H7 (cell line): ENCODE data around the gene MEOX2. TPM values are rescaled to one million over a fixed set of nuclear protein-coding genes. Genes with fewer than 3 reads are reported as not detected.

ENCODE experiments used
- DNase-seq: peaks from one replicate; pipeline ENCODE4 v3.0.0; 2012
- H3K27me3 ChIP-seq: 2 replicates; pipeline ENCODE4 v1.6.0; 2011; ENCODE audit warnings: mild to moderate bottlenecking, low read length; ENCODE audit not compliant: control insufficient read depth, insufficient read depth
- H3K36me3 ChIP-seq: replicated peaks from 2 replicates; pipeline ENCODE4 v1.5.1; 2011; ENCODE audit warnings: low read length; ENCODE audit not compliant: control insufficient read depth, insufficient read depth
- H3K4me3 ChIP-seq: 2 replicates; pipeline ENCODE4 v1.5.1; 2011; ENCODE audit warnings: low read depth, mild to moderate bottlenecking, control low read depth, low read length, moderate library complexity; ENCODE audit not compliant: insufficient read depth
- total RNA-seq: library from RNA; depleted of rRNA; stranded (reverse); fragments of >200 nt; shearing (Covaris generic); gene quantifications from 2 replicates; pipeline ENCODE4 v1.2.3, GENCODE V29; 2014

The MEOX2 gene
- total RNA-seq, 1 experiment from 2014 or later, result not detected

- no peak overlapping the region for H3K4me3 ChIP-seq
- H3K36me3 ChIP-seq, result no peaks in the 10 kb centered on the region
- no peaks in the 10 kb centered on the region for H3K27me3 ChIP-seq
- DNase-seq, result no peak
Observed at GRCh38 chr7:15612205-15612604, 74.3 kb downstream of the MEOX2 start.

- Histone ChIP-seq H3K27me3 (no peaks in the 10 kb centered on the region), H3K4me3 (no peak overlapping the region), H3K36me3 (no peaks in the 10 kb centered on the region)
- no peak for DNase-seq
Observed at GRCh38 chr7:15610503-15610902, 76.0 kb downstream of the MEOX2 start.

- DNase-seq, result no peak
- Histone ChIP-seq H3K27me3 (no peaks in the 10 kb centered on the region), H3K36me3 (no peaks in the 10 kb centered on the region), H3K4me3 (no peak overlapping the region)
Observed at GRCh38 chr7:15609287-15609686, 77.2 kb downstream of the MEOX2 start.

- DNase-seq, result no peak
- no peaks in the 10 kb centered on the region for H3K27me3 ChIP-seq
- H3K4me3 ChIP-seq, result no peak overlapping the region
- no peaks in the 10 kb centered on the region for H3K36me3 ChIP-seq
Observed at GRCh38 chr7:15607529-15608210, 78.8 kb downstream of the MEOX2 start.

DNA sequence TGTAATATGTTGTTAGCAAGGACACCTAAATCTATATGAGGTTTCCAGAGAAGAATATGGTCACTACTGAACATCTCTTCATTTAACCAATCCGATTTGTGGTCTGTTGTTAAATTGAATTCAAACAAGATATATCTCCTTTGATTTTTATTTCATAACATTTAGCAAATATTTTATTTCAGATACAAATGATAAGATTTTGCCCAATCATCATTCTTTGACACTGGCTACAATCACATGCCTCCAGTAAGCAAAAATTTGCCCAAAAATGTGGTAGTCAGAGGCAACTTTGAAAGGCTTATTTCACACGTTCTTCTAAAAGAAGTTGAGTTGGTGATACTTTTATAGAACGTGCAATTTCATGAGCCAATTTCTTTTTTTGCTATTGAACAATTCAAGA, 79.9 kb downstream of the MEOX2 start:
- H3K4me3 ChIP-seq, result no peak overlapping the region
- no peak for DNase-seq
- no peaks in the 10 kb centered on the region for H3K27me3 ChIP-seq

DNA sequence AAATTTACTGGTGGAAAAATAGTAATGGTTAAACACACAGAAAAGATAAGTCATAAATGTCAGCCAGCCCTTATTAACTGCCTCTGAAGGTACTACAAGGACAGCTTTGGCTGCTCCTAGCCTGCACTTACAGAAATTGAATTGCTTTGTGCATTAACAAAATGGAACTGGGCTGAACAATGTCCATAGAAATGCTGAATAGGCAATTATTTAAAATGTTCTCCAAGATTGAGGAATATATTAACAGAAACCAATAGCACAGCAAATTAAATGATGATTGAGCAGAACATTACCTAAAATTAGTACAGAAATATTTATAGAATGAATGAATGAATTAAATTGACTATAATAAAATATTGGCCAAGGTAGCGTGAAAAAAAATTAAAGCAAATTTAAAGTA, 82.3 kb downstream of the MEOX2 start:
- Histone ChIP-seq H3K27me3 (no peaks in the 10 kb centered on the region), H3K4me3 (no peak overlapping the region), H3K36me3 (no peaks in the 10 kb centered on the region)
- no peak for DNase-seq

More for the DNA sequence above, 79.9 kb downstream of the MEOX2 start:
- no peaks in the 10 kb centered on the region for H3K36me3 ChIP-seq

DNA sequence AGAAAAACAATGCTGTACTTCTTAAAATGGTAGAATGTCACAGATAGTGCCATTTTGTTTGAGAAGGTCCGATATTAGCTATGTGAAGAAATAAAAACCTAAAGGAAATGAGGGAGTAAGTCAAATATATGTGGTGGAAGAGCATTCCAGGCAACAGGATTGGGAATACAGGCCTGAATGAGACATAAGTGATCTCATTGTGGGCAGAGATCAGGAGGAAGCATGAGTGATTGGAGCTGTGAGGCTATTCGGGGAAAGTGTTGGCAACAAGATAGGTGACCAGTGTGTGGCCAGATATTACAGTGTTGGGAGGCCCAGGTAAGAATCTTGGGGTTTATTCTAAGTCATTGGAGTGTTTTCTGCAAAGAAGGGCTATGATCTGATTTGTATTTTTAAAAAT, 83.4 kb downstream of the MEOX2 start:
- no peak for DNase-seq
- Histone ChIP-seq H3K27me3 (no peaks in the 10 kb centered on the region), H3K4me3 (no peak overlapping the region), H3K36me3 (no peaks in the 10 kb centered on the region)

DNA sequence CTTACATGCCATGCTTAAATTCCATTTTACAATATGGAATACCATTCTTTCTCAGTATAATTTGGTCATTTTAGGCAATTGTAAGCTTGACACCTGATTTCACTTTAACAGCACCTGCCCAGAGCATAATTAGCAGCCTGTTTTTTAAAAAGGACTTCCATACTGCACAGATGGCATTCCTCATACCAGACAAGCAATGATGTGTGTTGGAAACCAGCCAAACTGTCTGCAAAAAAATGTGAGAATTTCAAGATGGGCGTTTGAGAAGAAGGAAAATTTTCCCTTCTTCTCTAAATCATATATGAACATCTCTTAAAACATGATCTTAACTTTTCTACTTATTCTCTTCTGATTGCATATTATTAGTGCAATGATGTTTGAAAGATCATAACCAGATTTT, 84.2 kb downstream of the MEOX2 start:
- no peaks in the 10 kb centered on the region for H3K36me3 ChIP-seq
- DNase-seq, result no peak

DNA sequence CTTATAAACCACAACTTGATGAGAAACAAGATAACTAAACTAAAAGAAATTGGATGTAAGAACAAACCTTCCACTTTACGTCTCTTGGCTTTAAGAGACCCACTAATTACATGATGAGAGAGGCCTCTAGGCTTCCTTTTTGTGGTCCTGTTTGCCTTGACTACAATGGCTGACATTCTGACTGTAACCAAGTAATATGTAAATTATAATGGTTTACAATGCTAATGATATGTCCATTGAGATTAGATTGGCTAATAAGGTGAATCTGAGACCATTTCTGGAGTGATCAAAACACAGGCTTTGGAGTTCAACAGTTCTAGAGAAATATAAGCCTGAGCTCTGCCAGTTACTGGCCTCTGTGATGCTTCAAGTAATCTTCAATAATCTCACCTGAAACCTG, 85.3 kb downstream of the MEOX2 start:
- no peaks in the 10 kb centered on the region for H3K36me3 ChIP-seq
- no peak overlapping the region for H3K4me3 ChIP-seq
- DNase-seq, result no peak
- no peaks in the 10 kb centered on the region for H3K27me3 ChIP-seq

More for the DNA sequence above, 84.2 kb downstream of the MEOX2 start:
- H3K4me3 ChIP-seq, result no peak overlapping the region
- H3K27me3 ChIP-seq, result no peaks in the 10 kb centered on the region

DNA sequence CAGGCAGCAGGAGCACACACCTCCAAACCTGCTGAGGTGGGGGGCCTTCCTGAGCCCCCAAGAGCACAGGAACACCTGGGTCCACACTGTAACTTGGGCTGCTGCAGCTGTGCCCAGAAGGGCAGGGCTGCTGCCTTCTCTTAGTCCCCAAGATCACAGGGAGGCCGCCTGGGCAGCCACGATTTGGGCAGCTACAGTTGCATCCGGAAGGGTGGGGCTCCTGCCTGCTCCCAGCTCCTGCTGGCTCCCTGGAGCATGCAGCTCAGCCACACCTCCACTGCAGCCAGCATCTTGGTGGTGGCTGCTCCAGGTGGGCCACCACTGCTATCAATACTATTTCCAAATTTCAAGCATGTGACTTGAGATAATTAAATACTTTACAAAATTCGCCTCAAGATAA, 86.2 kb downstream of the MEOX2 start:
- DNase-seq, result no peak
- no peak overlapping the region for H3K4me3 ChIP-seq
- H3K27me3 ChIP-seq, result no peaks in the 10 kb centered on the region
- no peaks in the 10 kb centered on the region for H3K36me3 ChIP-seq

DNA sequence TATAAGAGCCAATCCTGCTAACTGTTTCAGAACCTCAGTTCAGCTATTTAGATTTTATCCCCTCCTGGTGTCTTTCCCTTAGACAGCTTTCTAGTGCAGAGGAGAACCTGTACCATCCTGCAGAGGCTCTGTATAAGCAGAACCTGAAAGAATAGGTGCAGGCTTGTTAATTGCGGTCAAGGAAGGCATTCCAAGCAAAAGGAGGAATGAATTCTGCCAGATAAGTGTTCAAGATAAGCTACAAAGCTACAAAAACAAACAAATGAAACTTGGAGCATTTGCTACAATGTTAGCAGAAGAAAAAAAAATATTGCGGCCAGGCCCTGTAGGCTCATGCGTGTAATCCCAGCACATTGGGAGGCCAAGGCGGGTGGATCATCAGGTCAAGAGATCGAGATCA, 92.0 kb downstream of the MEOX2 start:
- no peaks in the 10 kb centered on the region for H3K27me3 ChIP-seq
- H3K36me3 ChIP-seq, result no peaks in the 10 kb centered on the region
- no peak for DNase-seq
- no peak overlapping the region for H3K4me3 ChIP-seq

DNA sequence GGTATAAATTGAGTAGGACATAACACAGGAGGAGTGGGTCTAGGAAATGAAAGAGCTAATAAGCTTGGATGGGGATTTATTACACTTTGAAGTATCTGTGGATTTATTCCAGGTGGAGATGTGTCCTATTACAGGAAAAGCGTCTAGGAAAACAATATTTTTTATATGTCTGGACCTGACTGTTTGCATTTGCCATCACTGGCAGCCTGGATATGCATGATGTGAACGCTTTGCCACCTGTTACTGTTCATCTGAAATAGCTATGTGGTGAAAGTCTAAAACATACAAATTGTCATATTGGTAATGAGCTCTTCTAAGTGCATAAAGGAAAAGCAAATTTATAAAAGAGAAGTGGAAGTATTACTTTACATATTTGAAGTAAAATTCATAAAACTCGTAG, 93.1 kb downstream of the MEOX2 start:
- Histone ChIP-seq H3K36me3 (no peaks in the 10 kb centered on the region), H3K4me3 (no peak overlapping the region), H3K27me3 (no peaks in the 10 kb centered on the region)
- no peak for DNase-seq

DNA sequence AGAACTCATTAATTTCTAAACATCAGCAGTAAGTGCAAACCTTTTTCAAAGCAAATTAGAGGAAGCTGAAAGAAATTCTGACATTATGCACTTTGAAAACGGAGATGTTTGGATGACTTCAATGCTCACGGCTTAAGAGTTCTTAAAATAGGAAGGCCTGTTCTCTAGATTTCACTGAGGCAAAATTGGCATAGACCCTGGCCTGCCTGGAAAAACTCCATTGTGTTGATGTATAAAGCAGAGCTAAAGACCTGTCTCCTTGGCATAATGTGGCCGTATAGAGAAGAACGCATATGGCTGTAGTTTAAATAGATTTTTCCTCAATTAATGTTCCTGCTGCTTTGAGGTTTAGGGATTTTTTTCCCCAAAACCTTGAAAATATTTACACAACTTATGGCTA, 100.2 kb downstream of the MEOX2 start:
- Histone ChIP-seq H3K27me3 (no peaks in the 10 kb centered on the region), H3K4me3 (no peak overlapping the region), H3K36me3 (no peaks in the 10 kb centered on the region)
- DNase-seq, result no peak

DNA sequence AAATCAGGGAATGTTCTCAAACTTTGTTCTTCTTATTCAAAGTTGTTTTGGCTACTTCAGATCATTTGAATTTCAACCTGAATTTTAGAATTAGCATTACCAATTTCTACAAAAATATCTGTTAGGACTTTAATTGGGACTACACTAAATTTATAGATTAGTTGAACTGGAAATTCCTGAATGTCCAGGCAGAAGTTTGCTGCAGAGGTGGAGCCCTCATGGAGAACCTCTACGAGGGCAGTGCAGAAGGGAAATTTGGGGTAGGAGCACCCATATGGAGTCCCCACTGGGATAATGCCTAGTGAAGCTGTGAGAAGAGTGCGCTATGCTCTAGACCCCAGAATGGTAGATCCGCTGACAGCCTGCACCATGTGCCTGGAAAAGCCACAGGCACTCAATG, 101.9 kb downstream of the MEOX2 start:
- no peak for DNase-seq
- H3K4me3 ChIP-seq, result no peak overlapping the region
- no peaks in the 10 kb centered on the region for H3K36me3 ChIP-seq
- H3K27me3 ChIP-seq, result no peaks in the 10 kb centered on the region

DNA sequence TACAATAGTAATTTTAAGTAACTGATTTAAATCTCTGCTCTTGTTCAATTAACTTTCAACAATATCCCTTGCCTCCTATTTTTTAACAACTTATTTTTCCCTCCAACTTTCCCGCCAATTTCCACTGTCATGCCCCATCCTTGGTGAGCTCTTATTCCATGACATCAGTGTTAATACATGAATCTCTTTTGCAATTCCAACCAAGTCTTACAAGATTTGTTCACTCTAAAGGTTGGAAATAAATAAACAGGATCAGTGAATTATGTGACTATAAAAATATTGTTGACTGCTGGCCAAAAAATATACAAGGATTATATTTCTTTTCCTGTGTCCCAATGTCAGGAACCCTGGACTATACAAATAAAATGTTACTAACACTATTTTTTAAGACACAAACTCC, 103.7 kb downstream of the MEOX2 start:
- Histone ChIP-seq H3K36me3 (no peaks in the 10 kb centered on the region), H3K27me3 (no peaks in the 10 kb centered on the region), H3K4me3 (no peak overlapping the region)
- no peak for DNase-seq
